OCI-LY3 (cell line): ENCODE results near the gene CPA2.

Experiments used
- H2AFZ ChIP-seq: fragments of 200-600, 300-600 bp; shearing (Covaris generic); 2 replicates; pipeline ENCODE4 v1.6.0; 2014; ENCODE audit warnings: antibody characterized with exemption, low read depth, low read length
- H3K27ac ChIP-seq: fragments of 200-600, 300-600 bp; sonication (generic); 2 replicates; pipeline ENCODE4 v1.5.1; 2014; ENCODE audit warnings: mild to moderate bottlenecking, low read length, moderate library complexity, mixed read lengths
- H3K27me3 ChIP-seq: fragments of 200-600, 300-600 bp; sonication (generic); 2 replicates; pipeline ENCODE4 v1.6.1; 2014; ENCODE audit warnings: low read depth, low read length, mixed read lengths
- H3K36me3 ChIP-seq: fragments of 200-600, 300-600 bp; sonication (generic); replicated peaks from 2 replicates; pipeline ENCODE3; 2014; ENCODE audit warnings: low read depth, low read length, mixed read lengths
- H3K4me1 ChIP-seq: fragments of 300-600, 200-600 bp; sonication (generic); 2 replicates; pipeline ENCODE4 v1.6.1; 2014; ENCODE audit warnings: low read length, mixed read lengths
- H3K4me2 ChIP-seq: fragments of 200-600, 300-600 bp; sonication (generic); 2 replicates; pipeline ENCODE4 v1.6.1; 2014; ENCODE audit warnings: low read length, mixed read lengths
- H3K4me3 ChIP-seq: fragments of 300-600, 200-600 bp; sonication (generic); 2 replicates; pipeline ENCODE4 v1.5.1; 2014; ENCODE audit warnings: antibody characterized with exemption, mild to moderate bottlenecking, low read length, moderate library complexity
- H3K79me2 ChIP-seq: fragments of 300-600, 200-600 bp; shearing (Covaris generic); 2 replicates; pipeline ENCODE4 v1.6.1; 2014; ENCODE audit warnings: mild to moderate bottlenecking, low read length, mixed read lengths
- H3K9ac ChIP-seq: fragments of 300-600, 200-600 bp; shearing (Covaris generic); 2 replicates; pipeline ENCODE4 v1.6.0; 2014; ENCODE audit warnings: mild to moderate bottlenecking, low read length, moderate library complexity
- H3K9me3 ChIP-seq: fragments of 200-600, 300-600 bp; shearing (Covaris generic); 2 replicates; pipeline ENCODE4 v1.6.1; 2014; ENCODE audit warnings: low read length, mixed read lengths; ENCODE audit not compliant: insufficient read depth
- H4K20me1 ChIP-seq: fragments of 200-600, 300-600 bp; sonication (generic); 2 replicates; pipeline ENCODE4 v1.6.1; 2016; ENCODE audit warnings: low read length, mixed read lengths; ENCODE audit not compliant: insufficient read depth
- EZH2phosphoT487 ChIP-seq: fragments of 200-600 bp; shearing (Covaris generic); IDR thresholded peaks from 2 replicates; pipeline ENCODE4 v1.6.1; 2018; ENCODE audit warnings: antibody characterized with exemption, mixed run types, low read depth
- TF ChIP-seq, protein P1 (sequence below): fragments of 200-600, 300-600 bp; sonication (generic); IDR thresholded peaks from 2 replicates; pipeline ENCODE4 v1.5.1; 2014; ENCODE audit warnings: antibody characterized with exemption, low read length, low read depth

CPA2 gene

DNA sequence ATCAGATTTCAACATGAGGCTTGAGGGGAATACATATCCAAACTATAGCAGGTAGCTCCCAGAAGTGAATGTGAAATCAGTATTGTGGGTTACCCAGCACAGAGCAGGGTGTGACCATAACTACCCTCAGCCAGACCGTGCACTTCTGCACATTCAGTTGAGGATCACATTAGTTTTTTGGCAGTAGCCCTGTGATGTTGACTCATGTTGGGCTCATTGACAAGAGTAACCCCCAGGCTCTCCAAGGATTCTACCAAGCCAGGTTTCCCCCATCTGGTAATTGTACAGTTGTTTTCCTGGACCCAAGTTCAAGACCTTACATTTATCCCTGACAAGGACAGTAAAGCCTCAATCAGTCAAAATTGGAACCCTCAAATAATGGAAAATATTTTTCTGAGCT lies 14.6 kb downstream of the CPA2 start:
- H3K9me3 ChIP-seq: no peaks in the 10 kb centered on the region
- H3K4me1 ChIP-seq: peaks cover 6% of the 10 kb centered on the region
- H3K27ac ChIP-seq: no peak overlapping the region
- no peak overlapping the region for H2AFZ ChIP-seq
- H4K20me1 ChIP-seq: no peaks in the 10 kb centered on the region
- H3K4me3 ChIP-seq: no peak overlapping the region
- no peak overlapping the region for H3K4me2 ChIP-seq
- TF ChIP-seq, protein P1, sequence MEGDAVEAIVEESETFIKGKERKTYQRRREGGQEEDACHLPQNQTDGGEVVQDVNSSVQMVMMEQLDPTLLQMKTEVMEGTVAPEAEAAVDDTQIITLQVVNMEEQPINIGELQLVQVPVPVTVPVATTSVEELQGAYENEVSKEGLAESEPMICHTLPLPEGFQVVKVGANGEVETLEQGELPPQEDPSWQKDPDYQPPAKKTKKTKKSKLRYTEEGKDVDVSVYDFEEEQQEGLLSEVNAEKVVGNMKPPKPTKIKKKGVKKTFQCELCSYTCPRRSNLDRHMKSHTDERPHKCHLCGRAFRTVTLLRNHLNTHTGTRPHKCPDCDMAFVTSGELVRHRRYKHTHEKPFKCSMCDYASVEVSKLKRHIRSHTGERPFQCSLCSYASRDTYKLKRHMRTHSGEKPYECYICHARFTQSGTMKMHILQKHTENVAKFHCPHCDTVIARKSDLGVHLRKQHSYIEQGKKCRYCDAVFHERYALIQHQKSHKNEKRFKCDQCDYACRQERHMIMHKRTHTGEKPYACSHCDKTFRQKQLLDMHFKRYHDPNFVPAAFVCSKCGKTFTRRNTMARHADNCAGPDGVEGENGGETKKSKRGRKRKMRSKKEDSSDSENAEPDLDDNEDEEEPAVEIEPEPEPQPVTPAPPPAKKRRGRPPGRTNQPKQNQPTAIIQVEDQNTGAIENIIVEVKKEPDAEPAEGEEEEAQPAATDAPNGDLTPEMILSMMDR: no peak
- no peak for TF ChIP-seq EZH2phosphoT487
- H3K27me3 ChIP-seq: peaks cover 17% of the 10 kb centered on the region
- H3K79me2 ChIP-seq: no peaks in the 10 kb centered on the region
- no peak overlapping the region for H3K9ac ChIP-seq
- no peaks in the 10 kb centered on the region for H3K36me3 ChIP-seq

DNA sequence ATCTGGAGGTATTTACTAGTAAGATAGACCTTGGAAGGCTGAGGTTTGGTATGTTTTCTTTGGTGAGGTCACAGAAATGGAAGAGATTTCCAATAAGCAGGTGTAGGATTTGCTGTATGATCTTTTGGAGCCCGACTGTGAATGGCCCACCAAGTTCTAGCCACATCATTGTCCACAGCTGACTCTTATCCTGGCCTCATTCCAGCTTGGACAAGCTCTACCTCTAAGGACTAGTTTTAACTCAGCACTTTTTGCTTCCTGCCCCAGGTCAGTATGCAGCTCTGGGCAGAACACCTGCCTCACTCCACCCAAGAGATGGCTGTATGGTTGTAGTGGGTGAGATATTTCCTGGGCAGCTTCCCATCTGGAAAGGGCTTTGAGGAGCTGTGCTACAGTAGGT lies 20.2 kb downstream of the CPA2 start:
- TF ChIP-seq, protein P1: no peak
- no peak for TF ChIP-seq EZH2phosphoT487
- Histone ChIP-seq H3K4me2 (no peak overlapping the region), H2AFZ (no peak overlapping the region)

GRCh38 chr7:130288168-130288567 lies 21.5 kb downstream of the CPA2 start:
- Histone ChIP-seq H3K27me3 (no peaks in the 10 kb centered on the region; the same call in 1 of the 2 replicates), H3K36me3 (no peaks in the 10 kb centered on the region), H2AFZ (no peak overlapping the region), H4K20me1 (no peaks in the 10 kb centered on the region), H3K79me2 (no peaks in the 10 kb centered on the region), H3K4me3 (no peak overlapping the region), H3K27ac (no peak overlapping the region), H3K4me1 (peaks cover 14% of the 10 kb centered on the region), H3K4me2 (no peak overlapping the region), H3K9ac (no peak overlapping the region), H3K9me3 (no peaks in the 10 kb centered on the region)
- no peak for TF ChIP-seq EZH2phosphoT487
- TF ChIP-seq, protein P1: no peak

More for the DNA sequence above, 20.2 kb downstream of the CPA2 start:
- Histone ChIP-seq H3K27me3 (no peaks in the 10 kb centered on the region; the same call in 1 of the 2 replicates), H3K9ac (no peak overlapping the region), H3K27ac (no peak overlapping the region), H3K79me2 (no peaks in the 10 kb centered on the region), H3K4me3 (no peak overlapping the region), H3K9me3 (no peaks in the 10 kb centered on the region), H3K4me1 (peaks cover 6% of the 10 kb centered on the region), H3K36me3 (no peaks in the 10 kb centered on the region), H4K20me1 (no peaks in the 10 kb centered on the region)

DNA sequence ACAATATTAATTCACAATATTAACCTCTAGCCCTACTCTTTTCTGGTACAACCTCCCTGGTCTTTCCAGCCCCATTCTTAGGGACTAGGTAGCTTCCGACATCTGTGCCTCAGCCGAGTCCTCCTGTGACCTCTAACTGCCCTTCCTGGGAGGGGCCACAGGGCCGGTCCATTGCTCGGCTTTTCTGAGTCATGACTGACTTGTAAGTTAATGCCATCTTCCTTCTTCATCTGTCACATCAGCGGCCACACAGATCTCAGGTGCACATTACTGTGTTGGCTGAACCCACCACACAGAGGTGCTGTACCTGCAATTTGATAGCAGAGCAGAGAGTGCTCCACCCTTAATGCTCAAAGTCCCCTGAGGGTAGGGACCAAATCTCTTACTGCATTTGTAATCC lies 22.2 kb downstream of the CPA2 start:
- H3K9me3 ChIP-seq: no peaks in the 10 kb centered on the region
- H3K27ac ChIP-seq: no peak overlapping the region
- no peak overlapping the region for H2AFZ ChIP-seq
- no peak overlapping the region for H3K9ac ChIP-seq
- H4K20me1 ChIP-seq: no peaks in the 10 kb centered on the region
- peaks cover 17% of the 10 kb centered on the region for H3K4me1 ChIP-seq
- H3K79me2 ChIP-seq: no peaks in the 10 kb centered on the region
- no peak overlapping the region for H3K4me2 ChIP-seq
- H3K36me3 ChIP-seq: no peaks in the 10 kb centered on the region
- no peaks in the 10 kb centered on the region for H3K27me3 ChIP-seq
- H3K4me3 ChIP-seq: no peak overlapping the region
- TF ChIP-seq, protein P1: no peak
- TF ChIP-seq EZH2phosphoT487: no peak
